ENCODE measurements around the gene ETV6.

DNA sequence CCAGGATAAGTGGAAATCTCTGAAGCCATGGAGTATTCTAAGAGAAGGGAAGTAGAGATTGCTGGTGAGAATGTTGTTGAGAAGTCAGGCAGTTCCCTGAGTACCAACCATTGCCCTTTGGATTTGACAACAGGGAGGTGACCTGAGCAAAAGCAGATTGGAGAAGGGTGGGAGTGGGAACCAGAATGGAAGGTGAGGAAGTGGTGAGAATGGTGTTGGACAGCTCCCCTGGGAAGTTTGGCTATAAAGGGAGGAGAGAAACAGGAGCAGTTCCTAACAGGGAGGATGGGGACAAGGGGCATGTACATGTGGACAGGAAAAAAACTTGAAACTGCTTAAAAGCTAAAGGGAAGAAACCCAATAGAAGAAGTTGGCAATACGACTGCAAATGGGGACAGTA, 198.1 kb downstream of the ETV6 start:
- TF ChIP-seq, protein P1, sequence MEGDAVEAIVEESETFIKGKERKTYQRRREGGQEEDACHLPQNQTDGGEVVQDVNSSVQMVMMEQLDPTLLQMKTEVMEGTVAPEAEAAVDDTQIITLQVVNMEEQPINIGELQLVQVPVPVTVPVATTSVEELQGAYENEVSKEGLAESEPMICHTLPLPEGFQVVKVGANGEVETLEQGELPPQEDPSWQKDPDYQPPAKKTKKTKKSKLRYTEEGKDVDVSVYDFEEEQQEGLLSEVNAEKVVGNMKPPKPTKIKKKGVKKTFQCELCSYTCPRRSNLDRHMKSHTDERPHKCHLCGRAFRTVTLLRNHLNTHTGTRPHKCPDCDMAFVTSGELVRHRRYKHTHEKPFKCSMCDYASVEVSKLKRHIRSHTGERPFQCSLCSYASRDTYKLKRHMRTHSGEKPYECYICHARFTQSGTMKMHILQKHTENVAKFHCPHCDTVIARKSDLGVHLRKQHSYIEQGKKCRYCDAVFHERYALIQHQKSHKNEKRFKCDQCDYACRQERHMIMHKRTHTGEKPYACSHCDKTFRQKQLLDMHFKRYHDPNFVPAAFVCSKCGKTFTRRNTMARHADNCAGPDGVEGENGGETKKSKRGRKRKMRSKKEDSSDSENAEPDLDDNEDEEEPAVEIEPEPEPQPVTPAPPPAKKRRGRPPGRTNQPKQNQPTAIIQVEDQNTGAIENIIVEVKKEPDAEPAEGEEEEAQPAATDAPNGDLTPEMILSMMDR (conservative IDR thresholded peaks at IDR 0.05 in 1 of 2, IDR thresholded peaks at IDR 0.05 in 1 of 2; ENCODE audit: extremely low read depth in 1 of 2, insufficient read depth in 1 of 2, low read depth in 1 of 2, low read length in 2 of 2) = no peak
- TF ChIP-seq EZH2 (IDR thresholded peaks at IDR 0.05; ENCODE audit: borderline replicate concordance, low read length) = no peak

All from mammary epithelial cell (primary cell).